Naive B cell (primary cell): ENCODE measurements around the gene HMCN1. TPM values are rescaled to one million over a fixed set of nuclear protein-coding genes. Genes with fewer than 3 reads are reported as not detected.

Source experiments
- ATAC-seq, 2 donors: fragments of 150-1000 bp; cut with Tn5 transposase; 2 replicates each; pipeline ENCODE4 v1.10.0; 2021; ENCODE audit warnings: low read depth in 2 of 2, mild to moderate bottlenecking in 2 of 2, moderate library complexity in 2 of 2
- DNase-seq: peaks from one replicate; pipeline ENCODE4 v3.0.0; 2022
- H3K27ac Mint-ChIP-seq, 6 donors: one replicate each; pipeline ENCODE4 v1.8.0; 2020 to 2022; ENCODE audit warnings: mild to moderate bottlenecking in 6 of 6, mixed read lengths in 6 of 6, moderate library complexity in 5 of 6, inconsistent platforms in 2 of 6
- H3K27me3 Mint-ChIP-seq, 3 donors: one replicate each; pipeline ENCODE4 v1.8.0; 2021 to 2022; ENCODE audit warnings: mixed read lengths in 3 of 3, mild to moderate bottlenecking in 1 of 3
- H3K36me3 Mint-ChIP-seq, 2 donors: one replicate each; pipeline ENCODE4 v1.8.0; 2020 to 2022; ENCODE audit warnings: mixed read lengths in 2 of 2, inconsistent platforms in 1 of 2, mild to moderate bottlenecking in 1 of 2
- H3K4me1 Mint-ChIP-seq, 3 donors: one replicate each; pipeline ENCODE4 v1.8.0; 2020 to 2022; ENCODE audit warnings: mixed read lengths in 3 of 3, inconsistent platforms in 1 of 3, mild to moderate bottlenecking in 1 of 3, moderate library complexity in 1 of 3
- H3K4me3 Mint-ChIP-seq, 8 donors: one replicate each; pipeline ENCODE4 v1.8.0; 2020 to 2022; ENCODE audit warnings: mild to moderate bottlenecking in 8 of 8, mixed read lengths in 8 of 8, moderate library complexity in 8 of 8, inconsistent platforms in 2 of 8
- H3K9me3 Mint-ChIP-seq, 7 donors: one replicate each; pipeline ENCODE4 v1.8.0; 2020 to 2022; ENCODE audit warnings: mixed read lengths in 7 of 7, mild to moderate bottlenecking in 5 of 7, inconsistent platforms in 2 of 7, moderate library complexity in 1 of 7
- polyA plus RNA-seq, 6 donors: library from polyadenylated mRNA; unstranded; fragments of 300-500 nt; fragmentation: Illumina TruSeq; gene quantifications; one replicate each; pipeline ENCODE4 v1.2.3, GENCODE V29; 2021; ENCODE audit warnings: low read depth in 6 of 6

HMCN1 gene
- polyA plus RNA-seq, 6 donors from 2014 or later, result 0.01 TPM; not detected in 5

GRCh38 chr1:186220067-186220466, 485.9 kb downstream of the HMCN1 start:
- Mint-ChIP-seq H3K4me1 (peaks cover 0 to 7% (median 4%) of the 10 kb centered on the region in 3 donors), H3K9me3 (peaks cover 0 to 6% (median 2%) of the 10 kb centered on the region in 7 donors), H3K36me3 (no peaks in the 10 kb centered on the region), H3K27ac (no peak overlapping the region), H3K4me3 (no peak overlapping the region), H3K27me3 (peaks cover 6 to 15% (median 8%) of the 10 kb centered on the region in 3 donors)
- DNase-seq, result no peak
- no peak for ATAC-seq

GRCh38 chr1:186220911-186221310, 486.7 kb downstream of the HMCN1 start:
- H3K9me3 Mint-ChIP-seq, result peaks cover 0 to 6% (median 2%) of the 10 kb centered on the region in 7 donors
- no peak overlapping the region for H3K27ac Mint-ChIP-seq
- DNase-seq (no peak), ATAC-seq (no peak)
- H3K27me3 Mint-ChIP-seq, result peaks cover 6 to 15% (median 8%) of the 10 kb centered on the region in 3 donors
- H3K4me1 Mint-ChIP-seq, result peaks cover 0 to 7% (median 4%) of the 10 kb centered on the region in 3 donors
- no peaks in the 10 kb centered on the region for H3K36me3 Mint-ChIP-seq
- no peak overlapping the region for H3K4me3 Mint-ChIP-seq

GRCh38 chr1:186225096-186225495, 490.9 kb downstream of the HMCN1 start:
- Mint-ChIP-seq H3K27me3 (peaks cover 6 to 21% (median 18%) of the 10 kb centered on the region in 3 donors), H3K4me3 (no peak overlapping the region), H3K36me3 (no peaks in the 10 kb centered on the region), H3K4me1 (no peaks in the 10 kb centered on the region), H3K27ac (no peak overlapping the region), H3K9me3 (peaks cover 0 to 4% (median 2%) of the 10 kb centered on the region in 7 donors)
- no peak for ATAC-seq
- no peak for DNase-seq

GRCh38 chr1:186228749-186229148, 494.6 kb downstream of the HMCN1 start:
- H3K4me3 Mint-ChIP-seq, result no peak overlapping the region
- no peak overlapping the region for H3K27ac Mint-ChIP-seq

GRCh38 chr1:186231861-186232436, 497.8 kb downstream of the HMCN1 start:
- Mint-ChIP-seq H3K4me1 (no peaks in the 10 kb centered on the region), H3K4me3 (peak overlapping the region in 1 of 8 donors; percentile 2), H3K27me3 (peaks cover 21 to 34% (median 28%) of the 10 kb centered on the region in 3 donors), H3K9me3 (peaks cover 0 to 4% (median 0%) of the 10 kb centered on the region in 7 donors), H3K36me3 (no peaks in the 10 kb centered on the region), H3K27ac (no peak overlapping the region)
- no peak for DNase-seq
- ATAC-seq, result no peak

More at GRCh38 chr1:186228749-186229148, 494.6 kb downstream of the HMCN1 start:
- Mint-ChIP-seq H3K9me3 (peaks cover 0 to 2% (median 0%) of the 10 kb centered on the region in 7 donors), H3K4me1 (no peaks in the 10 kb centered on the region), H3K36me3 (no peaks in the 10 kb centered on the region), H3K27me3 (peaks cover 16 to 23% (median 21%) of the 10 kb centered on the region in 3 donors)
- ATAC-seq, result no peak
- DNase-seq, result no peak

GRCh38 chr1:186234976-186235686, 500.9 kb downstream of the HMCN1 start:
- Mint-ChIP-seq H3K36me3 (no peaks in the 10 kb centered on the region), H3K4me3 (no peak overlapping the region), H3K27ac (no peak overlapping the region), H3K27me3 (peaks cover 16 to 28% (median 23%) of the 10 kb centered on the region in 3 donors), H3K9me3 (peaks cover 0 to 7% (median 0%) of the 10 kb centered on the region in 7 donors), H3K4me1 (no peaks in the 10 kb centered on the region)
- DNase-seq (no peak), ATAC-seq (no peak)

GRCh38 chr1:186235696-186236095, 501.5 kb downstream of the HMCN1 start:
- peaks cover 16 to 28% (median 23%) of the 10 kb centered on the region in 3 donors for H3K27me3 Mint-ChIP-seq
- H3K4me1 Mint-ChIP-seq, result no peaks in the 10 kb centered on the region
- H3K9me3 Mint-ChIP-seq, result peaks cover 0 to 7% (median 0%) of the 10 kb centered on the region in 7 donors
- DNase-seq (no peak), ATAC-seq (no peak)
- H3K27ac Mint-ChIP-seq, result no peak overlapping the region
- no peaks in the 10 kb centered on the region for H3K36me3 Mint-ChIP-seq
- H3K4me3 Mint-ChIP-seq, result no peak overlapping the region

- peaks cover 13 to 23% (median 23%) of the 10 kb centered on the region in 3 donors for H3K27me3 Mint-ChIP-seq
- no peak overlapping the region for H3K4me3 Mint-ChIP-seq
- no peaks in the 10 kb centered on the region for H3K36me3 Mint-ChIP-seq
- DNase-seq (no peak), ATAC-seq (no peak)
- H3K27ac Mint-ChIP-seq, result no peak overlapping the region
- H3K4me1 Mint-ChIP-seq, result no peaks in the 10 kb centered on the region
- peaks cover 0 to 7% (median 0%) of the 10 kb centered on the region in 7 donors for H3K9me3 Mint-ChIP-seq
Observed at GRCh38 chr1:186236921-186237320, 502.7 kb downstream of the HMCN1 start.

- H3K4me3 Mint-ChIP-seq, result no peak overlapping the region
Observed at GRCh38 chr1:186239171-186239570, 505.0 kb downstream of the HMCN1 start.

GRCh38 chr1:186240436-186240835, 506.2 kb downstream of the HMCN1 start:
- H3K36me3 Mint-ChIP-seq, result no peaks in the 10 kb centered on the region
- ATAC-seq (no peak), DNase-seq (no peak)
- H3K4me1 Mint-ChIP-seq, result no peaks in the 10 kb centered on the region
- H3K9me3 Mint-ChIP-seq, result peaks cover 0 to 7% (median 0%) of the 10 kb centered on the region in 7 donors
- H3K4me3 Mint-ChIP-seq, result no peak overlapping the region
- no peak overlapping the region for H3K27ac Mint-ChIP-seq
- H3K27me3 Mint-ChIP-seq, result peaks cover 6 to 16% (median 7%) of the 10 kb centered on the region in 3 donors

More at GRCh38 chr1:186239171-186239570, 505.0 kb downstream of the HMCN1 start:
- no peak for DNase-seq
- no peaks in the 10 kb centered on the region for H3K36me3 Mint-ChIP-seq
- H3K27ac Mint-ChIP-seq, result no peak overlapping the region
- H3K9me3 Mint-ChIP-seq, result peaks cover 0 to 7% (median 0%) of the 10 kb centered on the region in 7 donors
- H3K27me3 Mint-ChIP-seq, result peaks cover 7 to 16% (median 10%) of the 10 kb centered on the region in 3 donors
- H3K4me1 Mint-ChIP-seq, result no peaks in the 10 kb centered on the region
- ATAC-seq, result no peak
